Fibroblast of the aortic adventitia (primary cell): ENCODE measurements around the gene LRRC39. TPM values are rescaled to one million over a fixed set of nuclear protein-coding genes. Genes with fewer than 3 reads are reported as not detected.
"Not testable (repeated sequence)": the region's sequence is repeated elsewhere in the genome, so short reads cannot be mapped to it uniquely, and the experiment has no call there.

Experiments
- DNase-seq: peaks from one replicate; pipeline ENCODE4 v3.0.0-alpha.2; 2010; ENCODE audit warnings: low read depth
- H3K4me3 ChIP-seq: 2 replicates; pipeline ENCODE4 v1.5.1; 2011; ENCODE audit warnings: low read depth, mild to moderate bottlenecking, control low read depth, low read length, moderate library complexity
- total RNA-seq: library from RNA; depleted of rRNA; stranded (reverse); fragments of >200 nt; gene quantifications from 2 replicates; pipeline ENCODE4 v1.2.3, GENCODE V29; 2012; ENCODE audit warnings: low replicate concordance
- TF ChIP-seq, protein P1 (sequence below): IDR thresholded peaks from 2 replicates; pipeline ENCODE4 v1.5.1; 2011; ENCODE audit warnings: mild to moderate bottlenecking, low read length, control low read depth, inconsistent platforms; ENCODE audit not compliant: insufficient read depth

The LRRC39 gene
- total RNA-seq, 1 donor = 0.36 TPM

DNA sequence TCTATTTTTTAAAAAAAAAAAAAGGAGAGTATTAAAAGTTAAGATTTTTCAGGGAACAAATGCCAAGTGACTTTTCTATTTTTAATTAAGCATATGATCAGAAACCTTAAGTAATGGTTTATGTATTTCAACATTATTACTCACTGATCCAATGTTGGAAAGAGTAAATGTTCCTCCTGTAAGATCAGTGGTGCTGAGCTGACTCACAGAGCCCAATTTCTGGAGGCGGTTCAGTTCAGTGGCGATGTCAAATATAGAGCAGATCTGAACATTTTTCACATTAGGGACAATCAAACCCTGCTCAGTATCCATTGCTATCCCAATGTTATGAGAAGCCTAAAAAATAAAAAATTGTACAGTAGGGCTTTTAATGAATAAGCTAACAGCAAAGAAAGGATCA is 28.2 kb upstream of the LRRC39 start:
- no peak overlapping the region for H3K4me3 ChIP-seq
- TF ChIP-seq, protein P1, sequence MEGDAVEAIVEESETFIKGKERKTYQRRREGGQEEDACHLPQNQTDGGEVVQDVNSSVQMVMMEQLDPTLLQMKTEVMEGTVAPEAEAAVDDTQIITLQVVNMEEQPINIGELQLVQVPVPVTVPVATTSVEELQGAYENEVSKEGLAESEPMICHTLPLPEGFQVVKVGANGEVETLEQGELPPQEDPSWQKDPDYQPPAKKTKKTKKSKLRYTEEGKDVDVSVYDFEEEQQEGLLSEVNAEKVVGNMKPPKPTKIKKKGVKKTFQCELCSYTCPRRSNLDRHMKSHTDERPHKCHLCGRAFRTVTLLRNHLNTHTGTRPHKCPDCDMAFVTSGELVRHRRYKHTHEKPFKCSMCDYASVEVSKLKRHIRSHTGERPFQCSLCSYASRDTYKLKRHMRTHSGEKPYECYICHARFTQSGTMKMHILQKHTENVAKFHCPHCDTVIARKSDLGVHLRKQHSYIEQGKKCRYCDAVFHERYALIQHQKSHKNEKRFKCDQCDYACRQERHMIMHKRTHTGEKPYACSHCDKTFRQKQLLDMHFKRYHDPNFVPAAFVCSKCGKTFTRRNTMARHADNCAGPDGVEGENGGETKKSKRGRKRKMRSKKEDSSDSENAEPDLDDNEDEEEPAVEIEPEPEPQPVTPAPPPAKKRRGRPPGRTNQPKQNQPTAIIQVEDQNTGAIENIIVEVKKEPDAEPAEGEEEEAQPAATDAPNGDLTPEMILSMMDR = no peak
- DNase-seq = no peak

DNA sequence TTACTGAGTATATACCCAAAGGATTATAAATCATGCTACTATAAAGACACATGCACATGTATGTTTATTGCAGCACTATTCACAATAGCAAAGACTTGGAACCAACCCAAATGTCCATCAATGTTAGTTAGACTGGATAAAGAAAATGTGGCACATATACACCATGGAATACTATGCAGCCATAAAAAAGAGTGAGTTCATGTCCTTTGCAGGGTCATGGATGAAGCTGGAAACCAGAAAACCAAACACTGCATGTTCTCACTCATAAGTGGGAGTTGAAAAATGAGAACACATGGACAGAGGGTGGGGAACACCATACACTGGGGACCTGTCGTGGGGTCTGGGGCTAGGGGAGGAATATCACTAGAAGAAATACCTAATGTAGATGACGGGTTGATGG is 27.5 kb upstream of the LRRC39 start:
- not testable (repeated sequence) for H3K4me3 ChIP-seq, DNase-seq

DNA sequence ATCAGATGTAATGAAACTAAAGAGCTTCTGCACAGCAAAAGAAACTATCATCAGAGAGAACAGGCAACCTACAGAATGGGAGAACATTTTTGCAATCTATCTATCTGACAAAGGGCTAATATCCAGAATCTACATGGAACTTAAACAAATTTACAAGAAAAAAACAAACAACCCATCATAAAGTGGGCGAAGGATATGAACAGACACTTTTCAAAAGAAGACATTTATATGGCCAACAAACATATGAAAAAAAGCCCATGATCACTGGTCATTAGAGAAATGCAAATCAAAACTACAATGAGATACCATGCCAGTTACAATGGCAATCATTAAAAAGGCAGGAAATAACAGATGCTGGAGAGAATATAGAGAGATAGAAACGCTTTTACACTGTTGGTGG is 27.0 kb upstream of the LRRC39 start:
- not testable (repeated sequence) for DNase-seq

DNA sequence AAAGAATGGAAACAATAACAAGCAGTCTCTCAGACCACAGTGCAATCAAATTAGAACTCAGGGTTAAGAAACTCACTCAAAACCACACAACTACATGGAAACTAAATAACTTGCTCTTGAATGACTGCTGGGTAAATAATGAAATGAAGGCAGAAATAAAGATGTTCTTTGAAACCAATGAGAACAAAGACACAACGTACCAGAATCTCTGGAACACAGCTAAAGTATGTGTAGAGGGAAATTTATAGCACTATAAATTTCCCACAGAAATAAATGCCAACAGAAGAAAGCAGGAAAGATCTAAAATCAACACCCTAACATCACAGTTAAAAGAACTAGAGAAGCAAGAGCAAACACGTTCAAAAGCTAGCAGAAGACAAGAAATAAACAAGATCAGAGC is 24.6 kb upstream of the LRRC39 start:
- H3K4me3 ChIP-seq, DNase-seq: not testable (repeated sequence)

More for the DNA sequence above, 27.0 kb upstream of the LRRC39 start:
- H3K4me3 ChIP-seq = not testable (repeated sequence)

DNA sequence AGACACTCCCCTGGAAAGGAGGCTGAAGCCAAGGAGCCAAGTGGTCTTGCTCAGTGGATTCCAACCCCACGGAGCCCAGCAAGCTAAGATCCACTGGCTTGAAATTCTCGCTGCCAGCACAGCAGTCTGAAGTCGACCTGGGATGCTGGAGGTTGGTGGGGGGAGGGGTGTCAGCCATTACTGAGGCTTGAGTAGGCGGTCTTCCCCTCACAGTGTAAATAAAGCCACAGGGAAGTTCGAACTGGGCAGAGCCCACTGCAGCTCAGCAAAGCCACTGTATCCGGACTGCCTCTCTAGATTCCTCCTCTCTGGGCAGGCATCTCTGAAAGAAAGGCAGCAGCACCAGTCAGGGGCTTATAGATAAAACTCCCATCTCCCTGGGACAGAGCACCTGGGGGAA is 22.0 kb upstream of the LRRC39 start:
- not testable (repeated sequence) for DNase-seq, H3K4me3 ChIP-seq

DNA sequence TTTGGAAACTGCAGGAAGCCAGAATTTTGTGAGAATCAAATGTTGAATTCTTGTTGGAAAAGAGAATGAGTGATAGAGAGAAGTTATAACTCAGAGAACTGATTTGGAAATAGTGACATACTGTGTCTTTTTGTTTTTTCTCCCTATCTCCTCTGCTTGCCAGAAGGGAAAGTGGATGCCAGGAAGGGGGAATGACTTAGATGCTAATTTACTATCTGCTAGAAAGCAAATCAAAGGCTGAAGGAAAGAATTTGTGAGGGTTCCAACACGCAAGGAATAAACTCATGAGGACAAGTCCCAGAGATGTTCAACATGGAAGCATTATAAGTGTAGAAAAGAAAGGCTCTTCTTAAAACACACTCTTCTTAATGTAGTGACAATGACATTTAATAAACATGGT is 20.5 kb upstream of the LRRC39 start:
- DNase-seq = no peak
- H3K4me3 ChIP-seq = no peak overlapping the region
- TF ChIP-seq, protein P1 = no peak

DNA sequence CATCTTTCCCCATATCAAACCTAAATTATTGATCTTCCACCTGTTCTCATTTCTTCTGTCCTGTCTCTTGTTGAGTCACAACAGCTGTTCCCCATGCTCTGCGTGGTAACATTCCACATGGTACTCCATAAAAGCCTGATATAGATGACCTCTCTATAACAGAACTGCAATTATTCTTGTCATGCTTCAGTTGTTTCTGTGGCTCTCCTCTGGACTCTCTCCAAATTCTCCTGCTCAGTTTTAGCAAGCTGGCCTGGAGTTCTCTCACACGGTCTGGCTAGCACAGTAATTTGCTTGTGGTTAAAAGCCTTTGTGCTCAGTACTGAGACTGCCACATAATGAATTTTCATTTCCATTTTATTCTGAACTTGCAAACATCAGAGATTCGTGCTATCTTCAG is 10.6 kb upstream of the LRRC39 start:
- H3K4me3 ChIP-seq = no peak overlapping the region
- TF ChIP-seq, protein P1 = no peak
- DNase-seq = peak; percentile 80

DNA sequence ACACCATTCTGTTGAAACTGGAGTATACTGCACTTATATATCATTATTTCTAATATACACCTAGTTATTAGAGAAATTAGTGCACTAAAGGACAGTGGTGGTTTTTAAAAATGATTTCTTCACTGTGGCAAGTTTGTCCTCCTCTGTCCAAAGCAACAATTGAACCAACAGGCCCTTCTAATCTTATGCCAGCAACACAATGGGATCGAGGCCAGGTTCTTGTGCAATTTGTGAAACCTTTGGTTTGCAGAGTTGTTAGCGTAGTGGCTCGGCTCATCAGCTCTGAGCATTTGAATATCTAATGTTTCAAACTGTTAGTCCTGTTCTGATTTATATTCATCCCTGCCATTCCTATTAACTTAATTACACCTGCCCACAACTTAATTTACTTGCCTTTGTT is 9.9 kb upstream of the LRRC39 start:
- H3K4me3 ChIP-seq = no peak overlapping the region
- TF ChIP-seq, protein P1 = no peak
- peak; percentile 76 for DNase-seq

DNA sequence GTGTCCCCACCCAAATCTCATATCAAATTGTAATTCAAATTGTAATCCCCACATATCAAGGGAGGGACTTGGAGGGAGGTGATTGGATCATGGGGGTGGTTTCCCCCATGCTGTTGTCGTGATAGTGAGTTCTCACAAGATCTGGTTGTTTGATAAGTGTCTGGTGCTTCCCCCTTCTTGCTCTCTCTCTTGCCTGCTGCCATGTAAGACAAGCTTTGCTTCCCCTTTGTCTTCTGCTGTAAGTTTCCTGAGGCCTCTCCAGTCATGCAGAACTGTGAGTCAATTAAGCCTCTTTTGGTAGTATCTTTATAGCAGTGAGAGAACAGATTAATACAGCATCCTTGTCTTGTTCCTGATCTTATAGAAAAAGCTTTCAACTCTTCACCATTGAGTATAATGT is 6.5 kb upstream of the LRRC39 start:
- no peak for DNase-seq
- TF ChIP-seq, protein P1 = no peak
- no peak overlapping the region for H3K4me3 ChIP-seq
